ENCODE results near the gene KRT79. TPM values are rescaled to one million over a fixed set of nuclear protein-coding genes. Genes with fewer than 3 reads are reported as not detected.

Gene KRT79
- total RNA-seq, 1 donor from 2014 or later: 1.7 TPM

- intact Hi-C loops (cut with DNase I): no loop called here
- no peaks in the 10 kb centered on the region for H3K36me3 ChIP-seq
- no peak overlapping the region for H3K4me3 ChIP-seq
- H3K27me3 ChIP-seq: no peaks in the 10 kb centered on the region
- TF ChIP-seq, protein P1, sequence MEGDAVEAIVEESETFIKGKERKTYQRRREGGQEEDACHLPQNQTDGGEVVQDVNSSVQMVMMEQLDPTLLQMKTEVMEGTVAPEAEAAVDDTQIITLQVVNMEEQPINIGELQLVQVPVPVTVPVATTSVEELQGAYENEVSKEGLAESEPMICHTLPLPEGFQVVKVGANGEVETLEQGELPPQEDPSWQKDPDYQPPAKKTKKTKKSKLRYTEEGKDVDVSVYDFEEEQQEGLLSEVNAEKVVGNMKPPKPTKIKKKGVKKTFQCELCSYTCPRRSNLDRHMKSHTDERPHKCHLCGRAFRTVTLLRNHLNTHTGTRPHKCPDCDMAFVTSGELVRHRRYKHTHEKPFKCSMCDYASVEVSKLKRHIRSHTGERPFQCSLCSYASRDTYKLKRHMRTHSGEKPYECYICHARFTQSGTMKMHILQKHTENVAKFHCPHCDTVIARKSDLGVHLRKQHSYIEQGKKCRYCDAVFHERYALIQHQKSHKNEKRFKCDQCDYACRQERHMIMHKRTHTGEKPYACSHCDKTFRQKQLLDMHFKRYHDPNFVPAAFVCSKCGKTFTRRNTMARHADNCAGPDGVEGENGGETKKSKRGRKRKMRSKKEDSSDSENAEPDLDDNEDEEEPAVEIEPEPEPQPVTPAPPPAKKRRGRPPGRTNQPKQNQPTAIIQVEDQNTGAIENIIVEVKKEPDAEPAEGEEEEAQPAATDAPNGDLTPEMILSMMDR (IDR thresholded peaks at IDR 0.05): no peak
- TF ChIP-seq POLR2AphosphoS5 (IDR thresholded peaks at IDR 0.05; ENCODE audit: insufficient read depth in 1 of 2, low read depth in 1 of 2): peak in 1 of 2 donors; percentile 12
- no peak for TF ChIP-seq POLR2A (IDR thresholded peaks at IDR 0.05)
- DNase-seq (ENCODE audit: extremely low spot score in 2 of 2): no peak
- peak overlapping the region; percentile 70 for H3K27ac ChIP-seq
- H3K4me1 ChIP-seq: peaks cover 48% of the 10 kb centered on the region
- no peaks in the 10 kb centered on the region for H3K9me3 ChIP-seq
Observed at GRCh38 chr12:52867642-52868041, 33.5 kb upstream of the KRT79 start.

- Histone ChIP-seq H3K27me3 (no peaks in the 10 kb centered on the region), H3K9me3 (no peaks in the 10 kb centered on the region), H3K27ac (peak overlapping the region; percentile 70), H3K4me3 (no peak overlapping the region), H3K36me3 (no peaks in the 10 kb centered on the region), H3K4me1 (peaks cover 43% of the 10 kb centered on the region)
- intact Hi-C loops (cut with DNase I): no loop called here
- TF ChIP-seq, protein P1 (IDR thresholded peaks at IDR 0.05): no peak
- TF ChIP-seq POLR2A (IDR thresholded peaks at IDR 0.05): no peak
- DNase-seq (ENCODE audit: extremely low spot score in 2 of 2): no peak
Observed at GRCh38 chr12:52867152-52867551, 33.0 kb upstream of the KRT79 start.

- no peaks in the 10 kb centered on the region for H3K27me3 ChIP-seq
- peak overlapping the region; percentile 70 for H3K27ac ChIP-seq
- H3K4me3 ChIP-seq: no peak overlapping the region
- H3K9me3 ChIP-seq: no peaks in the 10 kb centered on the region
- no peaks in the 10 kb centered on the region for H3K36me3 ChIP-seq
- peaks cover 25% of the 10 kb centered on the region for H3K4me1 ChIP-seq
- no peak for TF ChIP-seq POLR2AphosphoS5 (IDR thresholded peaks at IDR 0.05; ENCODE audit: insufficient read depth in 1 of 2, low read depth in 1 of 2)
- TF ChIP-seq, protein P1 (IDR thresholded peaks at IDR 0.05): peak; percentile 6 to 62 (median 60)
- intact Hi-C loops (cut with DNase I): no loop called here
- DNase-seq (ENCODE audit: extremely low spot score in 2 of 2): peak in 1 of 2 donors; percentile 88
Observed at GRCh38 chr12:52865090-52865944, 31.2 kb upstream of the KRT79 start.

DNA sequence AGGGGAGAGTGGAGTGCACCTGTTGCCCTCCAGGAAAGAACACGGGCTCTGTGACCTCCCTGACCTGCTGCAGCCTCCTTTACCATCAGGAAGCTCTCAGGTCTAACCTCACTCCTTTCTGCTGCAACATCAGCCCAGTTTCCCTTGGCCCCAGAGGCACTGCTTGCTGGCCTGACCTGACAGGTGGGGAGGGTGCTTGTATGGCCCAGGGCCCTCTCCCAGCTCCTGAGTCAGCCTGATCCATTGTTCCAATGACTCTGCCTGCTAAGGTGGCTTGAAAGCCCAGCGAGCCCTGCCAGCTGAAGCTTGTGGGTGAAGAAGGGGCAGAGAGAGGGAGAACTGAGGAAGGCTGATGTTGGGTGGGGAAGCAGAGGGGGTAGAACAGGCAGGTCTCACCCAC, 27.9 kb upstream of the KRT79 start:
- no peak overlapping the region for H3K4me3 ChIP-seq
- TF ChIP-seq, protein P1 (IDR thresholded peaks at IDR 0.05): no peak
- TF ChIP-seq POLR2AphosphoS5 (IDR thresholded peaks at IDR 0.05; ENCODE audit: insufficient read depth in 1 of 2, low read depth in 1 of 2) (no peak), POLR2A (IDR thresholded peaks at IDR 0.05) (no peak)
- no peaks in the 10 kb centered on the region for H3K36me3 ChIP-seq
- intact Hi-C loops (cut with DNase I): no loop called here
- no peak overlapping the region for H3K27ac ChIP-seq
- no peaks in the 10 kb centered on the region for H3K27me3 ChIP-seq
- no peaks in the 10 kb centered on the region for H3K9me3 ChIP-seq
- no peak for DNase-seq (ENCODE audit: extremely low spot score in 2 of 2)
- H3K4me1 ChIP-seq: peaks cover 11% of the 10 kb centered on the region

- intact Hi-C loops (cut with DNase I): no loop called here
- no peak for TF ChIP-seq POLR2A (IDR thresholded peaks at IDR 0.05)
- TF ChIP-seq, protein P1 (IDR thresholded peaks at IDR 0.05): no peak
- TF ChIP-seq POLR2AphosphoS5 (IDR thresholded peaks at IDR 0.05; ENCODE audit: insufficient read depth in 1 of 2, low read depth in 1 of 2): no peak
- Histone ChIP-seq H3K4me3 (no peak overlapping the region), H3K27me3 (no peaks in the 10 kb centered on the region), H3K27ac (peak overlapping the region; percentile 36), H3K9me3 (no peaks in the 10 kb centered on the region), H3K4me1 (peaks cover 10% of the 10 kb centered on the region), H3K36me3 (no peaks in the 10 kb centered on the region)
- DNase-seq (ENCODE audit: extremely low spot score in 2 of 2): peak in 1 of 2 donors; percentile 67
Observed at GRCh38 chr12:52861511-52861910, 27.4 kb upstream of the KRT79 start.

Measured in vagina (tissue), 2 donors.